MCF 10A (cell line): ENCODE data around the gene FCRL3. TPM values are rescaled to one million over a fixed set of nuclear protein-coding genes. Genes with fewer than 3 reads are reported as not detected.

Source experiments
- BruUV-seq: library from RNA; stranded (reverse); fragments of 400-500 nt; replicated peaks from 2 replicates; lab custom pipeline; 2021; lab: Mats Ljungman, UMichigan
- CTCF ChIA-PET: fragments of 300-600 bp; sonication (Branson Sonifier 250); formaldehyde crosslinking; extraction: SDS; loops from one replicate; lab custom pipeline; 2021; ENCODE audit warnings: antibody characterized with exemption, inconsistent platforms; lab: Yijun Ruan, JAX
- POLR2A ChIA-PET: fragments of 300-600, 350-650 bp; sonication (Branson Sonifier 250); formaldehyde crosslinking; extraction: SDS; loops from one replicate; lab custom pipeline; 2020; ENCODE audit warnings: antibody characterized with exemption, inconsistent platforms; lab: Yijun Ruan, JAX
- DNase-seq: peaks from one replicate; pipeline ENCODE4 v3.0.0-alpha.2; 2018; ENCODE audit not compliant: unreplicated experiment
- H3K27ac Mint-ChIP-seq: one replicate; pipeline ENCODE4 v1.8.0; 2022; ENCODE audit warnings: mild to moderate bottlenecking, low read depth, mixed read lengths; ENCODE audit not compliant: unreplicated experiment
- H3K27me3 Mint-ChIP-seq: one replicate; pipeline ENCODE4 v1.8.0; 2022; ENCODE audit warnings: mixed read lengths; ENCODE audit not compliant: insufficient read depth, unreplicated experiment
- H3K36me3 Mint-ChIP-seq: one replicate; pipeline ENCODE4 v1.8.0; 2022; ENCODE audit warnings: mild to moderate bottlenecking, moderate library complexity, mixed read lengths; ENCODE audit not compliant: insufficient read depth, unreplicated experiment
- H3K4me1 Mint-ChIP-seq: one replicate; pipeline ENCODE4 v1.8.0; 2022; ENCODE audit warnings: mixed read lengths; ENCODE audit not compliant: insufficient read depth, unreplicated experiment
- H3K4me3 Mint-ChIP-seq: one replicate; pipeline ENCODE4 v1.8.0; 2022; ENCODE audit warnings: mild to moderate bottlenecking, moderate library complexity, mixed read lengths; ENCODE audit not compliant: unreplicated experiment
- H3K9me3 Mint-ChIP-seq: one replicate; pipeline ENCODE4 v1.8.0; 2022; ENCODE audit warnings: mixed read lengths; ENCODE audit not compliant: unreplicated experiment
- CTCF ChIP-seq: fragments of 200-600 bp; IDR thresholded peaks from one replicate; pipeline ENCODE4 v1.8.0; 2022; ENCODE audit warnings: antibody characterized with exemption, mild to moderate bottlenecking; ENCODE audit not compliant: unreplicated experiment
- intact Hi-C: fragments of 100-400 bp; cut with micrococcal nuclease; formaldehyde crosslinking; loops from 2 replicates; pipeline ENCODE4 v1.14.1; 2022
- total RNA-seq: library from RNA; stranded (reverse); gene quantifications from 2 replicates; pipeline ENCODE4 v1.2.3, GENCODE V29; 2022

The FCRL3 gene
- total RNA-seq, 1 experiment from 2014 or later = not detected

GRCh38 chr1:157671895-157672294 is 28.7 kb downstream of the FCRL3 start:
- no peak for TF ChIP-seq CTCF

GRCh38 chr1:157659576-157660247 is 40.9 kb downstream of the FCRL3 start:
- CTCF ChIA-PET = interaction anchor here (0.7 kb wide), 2 partner anchors 45 to 79 kb away, joined by 4 read pairs; no protein-coding TSS in a partner anchor
- POLR2A ChIA-PET = no interaction called here
- DNase-seq = no peak
- Mint-ChIP-seq H3K4me1 (no peaks in the 10 kb centered on the region), H3K9me3 (peaks cover 6% of the 10 kb centered on the region), H3K27ac (no peak overlapping the region), H3K4me3 (no peak overlapping the region), H3K36me3 (no peaks in the 10 kb centered on the region), H3K27me3 (peaks cover 95% of the 10 kb centered on the region)
- no peak for TF ChIP-seq CTCF
- intact Hi-C loops = no loop called here
- no TSS peak for BruUV-seq

More at GRCh38 chr1:157671895-157672294, 28.7 kb downstream of the FCRL3 start:
- POLR2A ChIA-PET = no interaction called here
- no peaks in the 10 kb centered on the region for H3K4me1 Mint-ChIP-seq
- no TSS peak for BruUV-seq
- peak; percentile 46 for DNase-seq
- CTCF ChIA-PET = interaction anchor here (0.7 to 1.1 kb wide), 2 partner anchors 20 to 92 kb away, joined by 3 to 5 read pairs; no protein-coding TSS in a partner anchor
- H3K27me3 Mint-ChIP-seq = peaks cover 15% of the 10 kb centered on the region
- no peaks in the 10 kb centered on the region for H3K36me3 Mint-ChIP-seq
- intact Hi-C loops = no loop called here
- no peak overlapping the region for H3K27ac Mint-ChIP-seq
- no peak overlapping the region for H3K4me3 Mint-ChIP-seq
- H3K9me3 Mint-ChIP-seq = peaks cover 8% of the 10 kb centered on the region

GRCh38 chr1:157658571-157658970 is 42.0 kb downstream of the FCRL3 start:
- H3K4me1 Mint-ChIP-seq = no peaks in the 10 kb centered on the region

More at GRCh38 chr1:157658571-157658970, 42.0 kb downstream of the FCRL3 start:
- H3K36me3 Mint-ChIP-seq = no peaks in the 10 kb centered on the region
- H3K27me3 Mint-ChIP-seq = peaks cover 95% of the 10 kb centered on the region
- POLR2A ChIA-PET = interaction anchor here (0.7 kb wide), 1 partner anchor 23 kb away, joined by 4 read pairs; no protein-coding TSS in a partner anchor
- intact Hi-C loops = no loop called here
- H3K27ac Mint-ChIP-seq = no peak overlapping the region
- H3K4me3 Mint-ChIP-seq = no peak overlapping the region
- CTCF ChIA-PET = interaction anchor here (1.7 kb wide), 1 partner anchor 33 kb away, joined by 4 read pairs; no protein-coding TSS in a partner anchor
- H3K9me3 Mint-ChIP-seq = peaks cover 6% of the 10 kb centered on the region
- BruUV-seq = no TSS peak
- no peak for TF ChIP-seq CTCF
- no peak for DNase-seq
